K562 (cell line): ENCODE measurements around the gene DNAJC11. TPM values are rescaled to one million over a fixed set of nuclear protein-coding genes. Genes with fewer than 3 reads are reported as not detected.

Experiments used
- ATAC-seq: fragments of 200-7000 bp; cut with Tn5 transposase; 3 replicates; pipeline ENCODE4 v1.9.1; 2020; ENCODE audit warnings: moderate library complexity
- BruUV-seq: library from RNA; stranded (reverse); fragments of 400-500 nt; replicated peaks from 2 replicates; lab custom pipeline; 2021; lab: Mats Ljungman, UMichigan
- CTCF ChIA-PET: fragments of 300-600 bp; formaldehyde crosslinking; extraction: SDS; loops from one replicate; lab custom pipeline; 2021; ENCODE audit warnings: low intra/inter-chr PET ratio; lab: Yijun Ruan, JAX
- POLR2A ChIA-PET: fragments of 300-600, 350-650 bp; sonication (Branson Sonifier 250); formaldehyde crosslinking; extraction: SDS; loops from one replicate; lab custom pipeline; 2021; ENCODE audit warnings: antibody characterized with exemption, inconsistent platforms; lab: Yijun Ruan, JAX
- DNase-seq, 4 experiments: peaks; one replicate each; pipeline versions ENCODE4 v3.0.0 to v3.0.0-alpha.2; 2011 to 2018; ENCODE audit warnings: low spot score in 3 of 4, mixed read lengths in 3 of 4; ENCODE audit errors: extremely low read depth in 1 of 4
- FAIRE-seq: peaks from 2 replicates; lab custom pipeline; 2011; peaks lifted over from hg19 to GRCh38; lab: Jason Lieb, UNC
- H2AFZ ChIP-seq: 2 replicates; pipeline ENCODE4 v1.6.0; 2011; ENCODE audit warnings: low read depth, low read length, control low read depth, inconsistent platforms
- H3K27ac ChIP-seq: fragments of 200-600 bp; 3 replicates; pipeline ENCODE4 v1.8.0; 2011; ENCODE audit warnings: low read depth, mild to moderate bottlenecking, control low read depth, inconsistent platforms, low read length, moderate library complexity, mixed read lengths; ENCODE audit errors: extremely low read depth
- H3K27me3 ChIP-seq, 2 experiments: fragments of 300-600 bp in 1 of 2; 2 replicates in 1 of 2; 3 replicates in 1 of 2; pipeline versions ENCODE4 v1.6.0 to v1.8.0; 2011; ENCODE audit warnings: inconsistent platforms in 2 of 2, low read length in 2 of 2, mild to moderate bottlenecking in 1 of 2, mixed read lengths in 1 of 2, moderate library complexity in 1 of 2; ENCODE audit not compliant: control insufficient read depth in 2 of 2, insufficient read depth in 2 of 2
- H3K36me3 ChIP-seq: fragments of 300-600 bp; 3 replicates; pipeline ENCODE4 v1.8.0; 2011; ENCODE audit warnings: mild to moderate bottlenecking, low read length, inconsistent platforms; ENCODE audit not compliant: control insufficient read depth, insufficient read depth
- H3K4me1 ChIP-seq, 2 experiments: fragments of 200-600 bp in 1 of 2; replicated peaks in 1 of 2; 2 replicates in 1 of 2; 3 replicates in 1 of 2; pipeline versions ENCODE4 v1.5.1 to v1.8.0; 2011; ENCODE audit warnings: inconsistent platforms in 2 of 2, low read length in 2 of 2, mild to moderate bottlenecking in 1 of 2, mixed read lengths in 1 of 2, moderate library complexity in 1 of 2; ENCODE audit not compliant: control insufficient read depth in 2 of 2, insufficient read depth in 2 of 2
- H3K4me2 ChIP-seq: 2 replicates; pipeline ENCODE4 v1.6.1; 2011; ENCODE audit warnings: low read length, control low read depth, inconsistent platforms, mixed read lengths; ENCODE audit not compliant: insufficient read depth
- H3K4me3 ChIP-seq: fragments of 200-600 bp; sonication (generic), shearing (Covaris generic); 2 replicates; pipeline ENCODE4 v1.5.1; 2016; ENCODE audit warnings: control low read depth, inconsistent platforms
- H3K79me2 ChIP-seq: fragments of 200-600 bp; 3 replicates; pipeline ENCODE4 v1.8.0; 2011; ENCODE audit warnings: low read length, inconsistent platforms; ENCODE audit not compliant: control insufficient read depth, insufficient read depth
- H3K9ac ChIP-seq, 2 experiments: 2 replicates each; pipeline versions ENCODE4 v1.6.0 to v1.6.1; 2011; ENCODE audit warnings: low read depth in 2 of 2, low read length in 2 of 2, control low read depth in 1 of 2, inconsistent platforms in 1 of 2, mild to moderate bottlenecking in 1 of 2, mixed read lengths in 1 of 2; ENCODE audit not compliant: insufficient read depth in 1 of 2
- H3K9me1 ChIP-seq: one replicate; pipeline ENCODE4 v1.6.0; 2011; ENCODE audit warnings: inconsistent platforms, mild to moderate bottlenecking, low read length, moderate library complexity; ENCODE audit not compliant: control insufficient read depth, insufficient read depth
- H3K9me3 ChIP-seq: replicated peaks from 2 replicates; pipeline ENCODE4 v1.5.1; 2011; ENCODE audit warnings: low read depth, low read length, inconsistent platforms; ENCODE audit not compliant: control insufficient read depth, insufficient read depth
- H4K20me1 ChIP-seq: replicated peaks from 2 replicates; pipeline ENCODE4 v1.6.1; 2011; ENCODE audit warnings: low read length, inconsistent platforms, mixed read lengths; ENCODE audit not compliant: control insufficient read depth, insufficient read depth
- CBX3 ChIP-seq, 2 experiments: IDR thresholded peaks; 1 replicate in 1 of 2; 2 replicates in 1 of 2; pipeline ENCODE4 v1.6.1; 2012; ENCODE audit warnings: inconsistent platforms in 2 of 2, low read length in 2 of 2, borderline replicate concordance in 1 of 2, control low read depth in 1 of 2
- CCAR2 ChIP-seq: fragments of 200-400 bp; formaldehyde crosslinking; IDR thresholded peaks from 2 replicates; pipeline ENCODE4 v1.6.1; 2017; ENCODE audit warnings: mild to moderate bottlenecking, low read depth, low read length
- CHD2 ChIP-seq: IDR thresholded peaks from 2 replicates; pipeline ENCODE4 v1.6.1; 2011; ENCODE audit warnings: low read depth, low read length
- CREM ChIP-seq: IDR thresholded peaks from 2 replicates; pipeline ENCODE4 v1.6.1; 2014; ENCODE audit warnings: antibody characterized with exemption, low read depth
- E2F6 ChIP-seq, 2 experiments: IDR thresholded peaks; 2 replicates each; pipeline ENCODE4 v1.6.1; 2011; ENCODE audit warnings: borderline replicate concordance in 1 of 2, control low read depth in 1 of 2, low read depth in 1 of 2, low read length in 1 of 2, mild to moderate bottlenecking in 1 of 2, mixed read lengths in 1 of 2, moderate library complexity in 1 of 2; ENCODE audit not compliant: insufficient read depth in 1 of 2, insufficient read length in 1 of 2, poor library complexity in 1 of 2, severe bottlenecking in 1 of 2; ENCODE audit errors: extremely low read depth in 1 of 2
- EGR1 ChIP-seq: fragments of 450-650 bp; conservative IDR thresholded peaks from 2 replicates; pipeline ENCODE4 v1.6.1; 2017; ENCODE audit warnings: mild to moderate bottlenecking
- EHMT2 ChIP-seq: fragments of 450-650 bp; IDR thresholded peaks from 2 replicates; pipeline ENCODE4 v1.6.1; 2018; ENCODE audit warnings: antibody characterized with exemption
- ERF ChIP-seq: fragments of 450-650 bp; formaldehyde crosslinking; IDR thresholded peaks from 2 replicates; pipeline ENCODE4 v1.4.0; 2020; ENCODE audit warnings: mild to moderate bottlenecking, mixed read lengths
- L3MBTL2 ChIP-seq: fragments of 450-650 bp; IDR thresholded peaks from 2 replicates; pipeline ENCODE4 v1.6.1; 2016; ENCODE audit warnings: mild to moderate bottlenecking, moderate library complexity
- MAFF ChIP-seq: IDR thresholded peaks from 2 replicates; pipeline ENCODE4 v1.6.1; 2012; ENCODE audit warnings: low read length, improper control_type of control experiment
- MYC ChIP-seq, 2 experiments: fragments of 250-450 bp in 1 of 2; sonication (Bioruptor Pico) in 1 of 2; IDR thresholded peaks; 2 replicates each; pipeline versions ENCODE4 v1.5.1 to v1.6.1; 2012 to 2021; ENCODE audit warnings: low read depth in 2 of 2, borderline replicate concordance in 1 of 2, improper control_type of control experiment in 1 of 2, low read length in 1 of 2, mild to moderate bottlenecking in 1 of 2, moderate library complexity in 1 of 2
- NFIC ChIP-seq: fragments of 450-650 bp; IDR thresholded peaks from 2 replicates; pipeline ENCODE4 v1.6.1; 2017; ENCODE audit warnings: mild to moderate bottlenecking, inconsistent platforms
- SNRNP70 ChIP-seq: fragments of 200-400 bp; formaldehyde crosslinking; optimal IDR thresholded peaks from 2 replicates; pipeline ENCODE3; 2017; ENCODE audit warnings: low read depth, low read length
- USF1 ChIP-seq: sonication (generic); formaldehyde crosslinking; IDR thresholded peaks from 2 replicates; pipeline ENCODE4 v1.9.0; 2022; ENCODE audit warnings: mild to moderate bottlenecking, missing genetic modification reagents
- XRCC3 ChIP-seq: fragments of 450-650 bp; IDR thresholded peaks from 2 replicates; pipeline ENCODE4 v1.6.1; 2017; ENCODE audit warnings: mild to moderate bottlenecking, moderate library complexity
- YY1 ChIP-seq, 3 experiments: IDR thresholded peaks; 2 replicates each; pipeline ENCODE4 v1.6.1; 2011; ENCODE audit warnings: low read length in 2 of 3, mild to moderate bottlenecking in 2 of 3, moderate library complexity in 2 of 3, borderline replicate concordance in 1 of 3, control low read depth in 1 of 3, low read depth in 1 of 3; ENCODE audit not compliant: insufficient read depth in 3 of 3, insufficient replicate concordance in 2 of 3, control insufficient read depth in 1 of 3, insufficient read length in 1 of 3; ENCODE audit errors: extremely low read depth in 1 of 3
- ZFPM2 ChIP-seq: fragments of 250-450 bp; sonication (Bioruptor Pico); IDR thresholded peaks from 2 replicates; pipeline ENCODE4 v1.5.1; 2022; ENCODE audit warnings: mild to moderate bottlenecking
- ZNF134 ChIP-seq: fragments of 250-450 bp; sonication (Bioruptor Pico); conservative IDR thresholded peaks from 2 replicates; pipeline ENCODE4 v1.4.0; 2020
- ZNF212 ChIP-seq: fragments of 450-650 bp; formaldehyde crosslinking; IDR thresholded peaks from 2 replicates; pipeline ENCODE4 v1.4.0; 2020; ENCODE audit warnings: mild to moderate bottlenecking
- ZNF584 ChIP-seq: fragments of 200-800 bp; sonication (Bioruptor generic); IDR thresholded peaks from 2 replicates; pipeline ENCODE4 v1.6.1; 2016; ENCODE audit warnings: low read depth, mild to moderate bottlenecking, missing genetic modification characterization, missing compliant biosample characterization
- WGBS: fragments of 100-300 bp; shearing (Covaris generic); methylation state at CpG from one replicate; pipeline ENCODE4 v1.1.6; 2016; ENCODE audit warnings: low coverage, mixed read lengths; ENCODE audit not compliant: insufficient coverage; ENCODE audit errors: missing lambda C conversion rate; 5-methylcytosine and 5-hydroxymethylcytosine counted together
- in situ Hi-C: fragments of 300-500 bp; cut with MboI; formaldehyde crosslinking; loops from 4 replicates; pipeline ENCODE4 v1.15.0; 2018; ENCODE audit warnings: inconsistent platforms, mixed read lengths
- intact Hi-C: fragments of 100-400 bp; cut with micrococcal nuclease; formaldehyde crosslinking; loops from 2 replicates; pipeline ENCODE4 v1.14.2; 2022
- polyA plus RNA-seq, 8 experiments: library from polyadenylated mRNA; depleted of rRNA in 4 of 8; stranded (reverse) in 5 of 8; unstranded in 3 of 8; fragments of >200 nt; fragmentation: Nextera tagmentation in 2 of 8; fragmentation: Illumina TruSeq in 1 of 8; extraction: Ambion mirVana in 2 of 8; extraction: Trizol in 1 of 8; gene quantifications; 2 replicates each; pipeline versions ENCODE4 v1.2.1 to v1.2.3, GENCODE V29; 2011 to 2014; ENCODE audit warnings: inconsistent platforms in 1 of 8, missing spikeins in 1 of 8
- total RNA-seq, 7 experiments: library from RNA; depleted of rRNA in 6 of 7; stranded (reverse); fragments of >200 nt in 6 of 7; fragmentation: Illumina TruSeq in 2 of 7; extraction: Trizol in 2 of 7; gene quantifications; 2 replicates each; pipeline versions ENCODE4 v1.2.1 to v1.2.3, GENCODE V29; 2011 to 2021; ENCODE audit warnings: low replicate concordance in 1 of 7

The DNAJC11 gene
- total and polyA plus RNA-seq, 9 of the 15 experiments (the other 6 are each of a cell fraction or from before 2014, with no cell fraction given): 14.1 to 123 (median 76.6) TPM

- in situ Hi-C loops: loop anchor here (10.0 kb wide), 2 partner anchors 171 to 501 kb away; no protein-coding TSS in a partner anchor
- Histone ChIP-seq H2AFZ (peak overlapping the region; percentile 72), H4K20me1 (no peaks in the 10 kb centered on the region), H3K9me1 (no peaks in the 10 kb centered on the region), H3K79me2 (no peaks in the 10 kb centered on the region), H3K4me3 (no peak overlapping the region), H3K4me2 (peak overlapping the region; percentile 34), H3K27me3 (peaks cover 8 to 38% of the 10 kb centered on the region in 2 experiments; a peak in 4 of 5 replicates), H3K36me3 (no peaks in the 10 kb centered on the region), H3K9ac (no peak overlapping the region), H3K27ac (no peak overlapping the region), H3K9me3 (no peaks in the 10 kb centered on the region), H3K4me1 (0 out of 5 replicates have a peak, but pooled peaks cover 0 to 3% of the 10 kb centered on the region in 2 experiments)
- peak; percentile 41 for ATAC-seq
- CTCF ChIA-PET: no interaction called here
- POLR2A ChIA-PET: interaction anchor here (1.3 kb wide), 1 partner anchor 11 kb away, joined by 3 read pairs; no protein-coding TSS in a partner anchor
- no peak for FAIRE-seq
- intact Hi-C loops: loop anchor here (10.0 kb wide), 1 partner anchor 351 kb away; no protein-coding TSS in a partner anchor
- peak in 1 of 4 experiments; percentile 41 for DNase-seq
- WGBS: 29% methylated on average over 17 of the region's 17 CpGs
- TSS peak; percentile 75 for BruUV-seq
- peak; percentile 50; the same call in 1 of the 2 replicates for TF ChIP-seq EHMT2
- TF ChIP-seq ZNF212: no peak
- TF ChIP-seq CHD2: peak; percentile 94
- no peak for TF ChIP-seq ERF (CRISPR knock-in tag)
- TF ChIP-seq YY1 (IDR thresholded peaks at IDR 0.05; ENCODE audit: borderline replicate concordance in 1 of 3, control insufficient read depth in 1 of 3, extremely low read depth in 1 of 3, insufficient read depth in 3 of 3, insufficient read length in 1 of 3, insufficient replicate concordance in 2 of 3, low read depth in 1 of 3, low read length in 2 of 3): peak in 1 of 3 experiments; percentile 40
- TF ChIP-seq L3MBTL2: peak; percentile 66; the same call in 1 of the 2 replicates
- no peak for TF ChIP-seq CREM
- TF ChIP-seq XRCC3: no peak
- TF ChIP-seq ZNF134 (CRISPR knock-in tag): no peak
- TF ChIP-seq CBX3 (IDR thresholded peaks at IDR 0.05; ENCODE audit: borderline replicate concordance in 1 of 2, low read length in 2 of 2): 0 out of 3 replicates have a peak, but pooled peaks of 1 of the 2 experiments have one; percentile 47
- TF ChIP-seq USF1 (CRISPR knock-in tag): peak; percentile 89
- TF ChIP-seq NFIC: no peak
- peak; percentile 19; the same call in 1 of the 2 replicates for TF ChIP-seq MYC (IDR thresholded peaks at IDR 0.05; ENCODE audit: low read depth, low read length)
- TF ChIP-seq MYC (CRISPR knock-in tag; IDR thresholded peaks at IDR 0.05; ENCODE audit: borderline replicate concordance, low read depth): no peak
- no peak for TF ChIP-seq ZNF584 (CRISPR knock-in tag)
- no peak; the same call in 1 of the 2 replicates for TF ChIP-seq MAFF
- no peak for TF ChIP-seq EGR1
- no peak for TF ChIP-seq CCAR2
- no peak for TF ChIP-seq SNRNP70
- no peak for TF ChIP-seq ZFPM2
- TF ChIP-seq E2F6 (IDR thresholded peaks at IDR 0.05; ENCODE audit: borderline replicate concordance in 1 of 2, extremely low read depth in 1 of 2, insufficient read depth in 1 of 2, insufficient read length in 1 of 2, low read depth in 1 of 2, low read length in 1 of 2, poor library complexity in 1 of 2, severe bottlenecking in 1 of 2): peak in 1 of 2 experiments; percentile 47
Observed at GRCh38 chr1:6723621-6724428, 22.2 kb upstream of the DNAJC11 start.
